ENCODE data around the gene SLC27A4. TPM values are rescaled to one million over a fixed set of nuclear protein-coding genes. Genes with fewer than 3 reads are reported as not detected.

The SLC27A4 gene
- total RNA-seq, 2 donors from 2014 or later: 9.4 to 10.2 TPM

GRCh38 chr9:128372784-128373183 lies 32.5 kb downstream of the SLC27A4 start:
- H3K36me3 Mint-ChIP-seq: peaks cover 10 to 16% of the 10 kb centered on the region in 2 donors
- peak overlapping the region; percentile 60 to 88 for H3K27ac Mint-ChIP-seq
- DNase-seq (ENCODE audit: low spot score in 2 of 2): no peak
- no peaks in the 10 kb centered on the region for H3K9me3 Mint-ChIP-seq
- ATAC-seq: no peak

- ATAC-seq (no peak), DNase-seq (ENCODE audit: low spot score in 2 of 2) (no peak)
- Mint-ChIP-seq H3K36me3 (peaks cover 10 to 21% of the 10 kb centered on the region in 2 donors), H3K9me3 (no peaks in the 10 kb centered on the region), H3K27ac (no peak overlapping the region)
These were observed 33.9 kb downstream of the SLC27A4 start for GRCh38 chr9:128374221-128374675.

GRCh38 chr9:128375865-128376264 lies 35.5 kb downstream of the SLC27A4 start:
- DNase-seq (ENCODE audit: low spot score in 2 of 2) (no peak), ATAC-seq (no peak)
- Mint-ChIP-seq H3K9me3 (no peaks in the 10 kb centered on the region), H3K27ac (no peak overlapping the region), H3K36me3 (peaks cover 10 to 21% of the 10 kb centered on the region in 2 donors)

GRCh38 chr9:128382261-128382660 lies 41.9 kb downstream of the SLC27A4 start:
- Mint-ChIP-seq H3K36me3 (peaks cover 0 to 5% of the 10 kb centered on the region in 2 donors), H3K9me3 (no peaks in the 10 kb centered on the region), H3K27ac (no peak overlapping the region)
- DNase-seq (ENCODE audit: low spot score in 2 of 2): no peak
- no peak for ATAC-seq

- peaks cover 0 to 5% of the 10 kb centered on the region in 2 donors for H3K36me3 Mint-ChIP-seq
- peak overlapping the region in 1 of 2 donors; percentile 57 for H3K27ac Mint-ChIP-seq
- ATAC-seq: no peak
- no peak for DNase-seq (ENCODE audit: low spot score in 2 of 2)
- H3K9me3 Mint-ChIP-seq: no peaks in the 10 kb centered on the region
These were observed 42.9 kb downstream of the SLC27A4 start for GRCh38 chr9:128383007-128383753.

- peaks cover 0 to 1% of the 10 kb centered on the region in 2 donors for H3K36me3 Mint-ChIP-seq
These were observed 43.5 kb downstream of the SLC27A4 start for GRCh38 chr9:128383791-128384190.

GRCh38 chr9:128384801-128385495 lies 44.6 kb downstream of the SLC27A4 start:
- no peak for ATAC-seq
- no peaks in the 10 kb centered on the region for H3K9me3 Mint-ChIP-seq
- peak overlapping the region in 1 of 2 donors; percentile 72 for H3K27ac Mint-ChIP-seq
- H3K36me3 Mint-ChIP-seq: no peaks in the 10 kb centered on the region
- no peak for DNase-seq (ENCODE audit: low spot score in 2 of 2)

More at GRCh38 chr9:128383791-128384190, 43.5 kb downstream of the SLC27A4 start:
- H3K27ac Mint-ChIP-seq: peak overlapping the region in 1 of 2 donors; percentile 57
- no peaks in the 10 kb centered on the region for H3K9me3 Mint-ChIP-seq
- DNase-seq (ENCODE audit: low spot score in 2 of 2): no peak
- no peak for ATAC-seq

- Mint-ChIP-seq H3K9me3 (no peaks in the 10 kb centered on the region), H3K27ac (peak overlapping the region in 1 of 2 donors; percentile 72), H3K36me3 (no peaks in the 10 kb centered on the region)
- DNase-seq (ENCODE audit: low spot score in 2 of 2) (no peak), ATAC-seq (no peak)
These were observed 45.5 kb downstream of the SLC27A4 start for GRCh38 chr9:128385496-128386460.

GRCh38 chr9:128388150-128388549 lies 47.8 kb downstream of the SLC27A4 start:
- H3K36me3 Mint-ChIP-seq: peaks cover 0 to 4% of the 10 kb centered on the region in 2 donors

GRCh38 chr9:128389395-128390149 lies 49.2 kb downstream of the SLC27A4 start:
- Mint-ChIP-seq H3K36me3 (peaks cover 0 to 4% of the 10 kb centered on the region in 2 donors), H3K27ac (no peak overlapping the region), H3K9me3 (no peaks in the 10 kb centered on the region)
- no peak for ATAC-seq
- no peak for DNase-seq (ENCODE audit: low spot score in 2 of 2)

More at GRCh38 chr9:128388150-128388549, 47.8 kb downstream of the SLC27A4 start:
- DNase-seq (ENCODE audit: low spot score in 2 of 2) (no peak), ATAC-seq (no peak)
- no peak overlapping the region for H3K27ac Mint-ChIP-seq
- no peaks in the 10 kb centered on the region for H3K9me3 Mint-ChIP-seq

GRCh38 chr9:128390150-128390812 lies 50.0 kb downstream of the SLC27A4 start:
- Mint-ChIP-seq H3K27ac (no peak overlapping the region), H3K36me3 (peaks cover 0 to 4% of the 10 kb centered on the region in 2 donors), H3K9me3 (no peaks in the 10 kb centered on the region)
- ATAC-seq: no peak
- DNase-seq (ENCODE audit: low spot score in 2 of 2): no peak

GRCh38 chr9:128390813-128391711 lies 50.7 kb downstream of the SLC27A4 start:
- ATAC-seq (no peak), DNase-seq (ENCODE audit: low spot score in 2 of 2) (no peak)
- Mint-ChIP-seq H3K27ac (no peak overlapping the region), H3K36me3 (peaks cover 0 to 4% of the 10 kb centered on the region in 2 donors), H3K9me3 (no peaks in the 10 kb centered on the region)

GRCh38 chr9:128391956-128392301 lies 51.6 kb downstream of the SLC27A4 start:
- H3K27ac Mint-ChIP-seq: no peak overlapping the region
- ATAC-seq: no peak
- H3K9me3 Mint-ChIP-seq: no peaks in the 10 kb centered on the region
- peaks cover 0 to 4% of the 10 kb centered on the region in 2 donors for H3K36me3 Mint-ChIP-seq
- DNase-seq (ENCODE audit: low spot score in 2 of 2): no peak

- Mint-ChIP-seq H3K9me3 (no peaks in the 10 kb centered on the region), H3K36me3 (peaks cover 0 to 4% of the 10 kb centered on the region in 2 donors), H3K27ac (no peak overlapping the region)
- DNase-seq (ENCODE audit: low spot score in 2 of 2) (no peak), ATAC-seq (no peak)
These were observed 52.2 kb downstream of the SLC27A4 start for GRCh38 chr9:128392302-128393144.
